Activated T-helper 2 cell treated with anti-CD3 and anti-CD28 coated beads, Interferon-gamma antibody, Interleukin-2, Interleukin-4, amounts not matched to agents 10 μg/mL and 5 μg/mL and 100 μg/mL, durations not matched to agents 14 hours and 24 hours and 36 hours (primary cell): ENCODE results near the gene MAP9. TPM values are rescaled to one million over a fixed set of nuclear protein-coding genes. Genes with fewer than 3 reads are reported as not detected.

Source experiments
- DNase-seq: peaks from one replicate; pipeline ENCODE4 v3.0.0; 2021; ENCODE audit warnings: low spot score
- H3K27ac Mint-ChIP-seq: one replicate; pipeline ENCODE4 v1.8.0; 2021; ENCODE audit warnings: mixed read lengths
- H3K27me3 Mint-ChIP-seq: one replicate; pipeline ENCODE4 v1.8.0; 2021; ENCODE audit warnings: low read depth, mixed read lengths
- H3K36me3 Mint-ChIP-seq: one replicate; pipeline ENCODE4 v1.8.0; 2021; ENCODE audit warnings: low read depth, mixed read lengths
- H3K4me1 Mint-ChIP-seq: one replicate; pipeline ENCODE4 v1.8.0; 2021; ENCODE audit warnings: low read depth, mixed read lengths
- H3K4me3 Mint-ChIP-seq: one replicate; pipeline ENCODE4 v1.8.0; 2021; ENCODE audit warnings: low read depth, mild to moderate bottlenecking, moderate library complexity, mixed read lengths
- H3K9me3 Mint-ChIP-seq: one replicate; pipeline ENCODE4 v1.8.0; 2021; ENCODE audit warnings: mixed read lengths
- intact Hi-C: fragments of 100-400 bp; cut with micrococcal nuclease; formaldehyde crosslinking; loops from one replicate; pipeline ENCODE4 v1.15.1; 2023
- total RNA-seq: library from RNA; stranded (reverse); gene quantifications from 2 replicates; pipeline ENCODE4 v1.2.3, GENCODE V29; 2022

Gene MAP9
- total RNA-seq, 1 donor from 2014 or later: 5.8 TPM

DNA sequence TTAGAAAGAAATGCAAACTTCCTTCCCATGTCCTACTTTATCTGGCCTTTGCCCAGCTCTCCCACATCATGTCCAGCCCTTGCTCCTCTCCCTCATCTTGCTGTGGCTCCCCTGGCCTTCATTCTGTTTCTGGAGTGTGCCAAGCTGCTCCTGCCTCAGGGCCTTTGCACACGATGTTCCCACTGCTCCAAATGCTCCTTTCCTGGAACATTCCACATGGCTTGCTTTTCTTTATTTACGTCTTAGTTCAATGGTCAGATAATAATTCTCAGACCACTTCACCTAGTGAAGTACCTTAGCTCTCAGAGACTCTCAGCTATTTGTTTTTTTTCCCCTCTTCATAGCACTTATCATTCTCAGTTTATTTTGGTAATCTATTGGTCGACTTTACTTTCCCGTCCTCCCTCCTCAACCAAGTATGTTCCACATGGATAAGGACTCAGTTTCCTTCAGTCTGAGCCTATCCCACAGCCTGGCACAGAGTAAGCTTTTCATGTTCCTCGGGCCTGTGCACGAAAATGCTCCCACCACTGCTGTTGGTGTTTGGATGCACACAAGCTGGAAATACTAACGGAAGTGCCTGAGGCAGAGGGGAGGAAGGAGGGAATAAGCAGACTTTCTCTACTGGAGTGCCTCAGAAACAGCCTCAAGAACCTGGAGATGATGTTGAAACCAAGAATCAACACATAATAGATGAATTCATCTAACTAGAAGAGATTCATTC, 23.4 kb upstream of the MAP9 start:
- intact Hi-C loops: no loop called here
- H3K4me3 Mint-ChIP-seq: no peak overlapping the region
- H3K9me3 Mint-ChIP-seq: no peaks in the 10 kb centered on the region
- no peak overlapping the region for H3K27ac Mint-ChIP-seq
- H3K27me3 Mint-ChIP-seq: no peaks in the 10 kb centered on the region
- no peaks in the 10 kb centered on the region for H3K36me3 Mint-ChIP-seq
- no peaks in the 10 kb centered on the region for H3K4me1 Mint-ChIP-seq
- DNase-seq: no peak

DNA sequence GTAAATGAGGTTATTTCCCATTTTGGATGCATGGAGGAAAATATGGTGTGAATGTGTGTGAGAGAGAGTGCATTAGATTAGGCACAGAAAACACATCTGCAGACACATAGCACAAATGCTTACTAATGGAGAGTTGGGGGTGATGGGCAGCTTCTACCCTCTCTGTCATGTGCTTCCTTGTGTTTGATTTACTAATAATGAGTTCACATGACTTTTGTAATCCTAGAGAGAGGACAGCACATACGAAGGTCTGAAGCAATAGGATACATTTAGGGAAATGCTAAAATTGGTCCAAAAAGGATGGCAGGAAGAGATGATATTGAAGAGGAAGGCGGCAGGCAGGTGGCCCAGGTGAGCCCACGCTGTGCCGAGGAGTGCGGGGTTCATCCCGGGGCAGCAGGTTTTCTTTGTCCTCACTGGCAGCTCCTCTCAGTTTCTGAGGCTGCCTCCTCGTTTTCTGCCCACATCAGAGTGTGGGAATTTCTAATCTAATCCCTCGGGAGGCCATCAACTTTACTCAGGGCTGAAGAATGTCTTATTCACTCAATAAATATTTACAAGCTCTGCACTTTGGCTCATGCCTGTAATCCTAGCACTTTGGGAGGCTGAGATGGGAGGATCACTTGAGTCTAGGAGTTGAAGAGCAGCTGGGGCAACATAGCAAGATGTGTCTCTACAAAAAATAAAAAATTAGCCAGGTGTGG, 15.9 kb upstream of the MAP9 start:
- no peak overlapping the region for H3K27ac Mint-ChIP-seq
- no peak overlapping the region for H3K4me3 Mint-ChIP-seq
- no peaks in the 10 kb centered on the region for H3K36me3 Mint-ChIP-seq
- H3K4me1 Mint-ChIP-seq: no peaks in the 10 kb centered on the region
- H3K27me3 Mint-ChIP-seq: no peaks in the 10 kb centered on the region
- H3K9me3 Mint-ChIP-seq: no peaks in the 10 kb centered on the region
- intact Hi-C loops: no loop called here
- no peak for DNase-seq

DNA sequence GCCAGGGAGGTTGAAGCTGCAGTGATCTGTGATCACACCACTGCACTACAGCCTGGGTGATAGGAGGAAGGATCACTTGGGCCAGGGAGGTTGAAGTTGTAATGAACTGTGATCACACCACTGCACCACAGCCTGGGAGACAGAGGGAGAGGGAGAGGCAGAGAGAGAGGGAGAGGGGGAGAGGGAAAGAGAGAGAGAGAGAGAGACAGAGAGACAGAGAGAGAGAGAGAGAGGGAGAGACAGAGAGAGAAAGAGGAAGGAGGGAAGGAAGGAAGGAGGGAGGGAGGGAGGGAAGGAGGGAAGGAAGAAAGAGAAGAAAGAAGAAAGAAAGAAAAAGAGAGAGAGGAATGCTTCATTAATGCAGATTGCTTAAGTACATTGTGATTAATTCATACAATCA, 15.2 kb upstream of the MAP9 start:
- intact Hi-C loops: no loop called here

DNA sequence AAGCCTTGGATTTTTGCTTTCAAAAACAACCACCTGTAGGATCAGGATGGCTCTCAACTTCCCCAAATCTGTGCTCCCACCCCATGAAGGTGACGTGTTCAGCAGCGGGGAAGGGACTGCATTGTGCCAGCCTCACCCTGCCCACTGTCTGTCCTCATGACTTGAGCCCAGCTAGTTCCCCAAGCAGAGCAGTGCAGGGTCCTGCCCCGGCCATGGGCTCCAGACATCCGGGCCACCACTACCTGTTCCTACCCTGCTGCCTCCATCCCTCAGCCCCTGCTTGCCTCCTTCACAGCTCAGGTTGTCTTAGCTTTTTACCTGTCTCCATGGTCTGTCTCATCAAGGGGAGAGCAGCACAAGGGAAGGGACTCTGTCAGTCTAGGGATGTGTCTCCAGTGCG, 11.4 kb upstream of the MAP9 start:
- Mint-ChIP-seq H3K36me3 (no peaks in the 10 kb centered on the region), H3K4me1 (no peaks in the 10 kb centered on the region), H3K9me3 (no peaks in the 10 kb centered on the region), H3K27me3 (no peaks in the 10 kb centered on the region), H3K27ac (no peak overlapping the region), H3K4me3 (no peak overlapping the region)
- no peak for DNase-seq
- intact Hi-C loops: no loop called here

More for the DNA sequence above, 15.2 kb upstream of the MAP9 start:
- no peaks in the 10 kb centered on the region for H3K36me3 Mint-ChIP-seq
- no peak overlapping the region for H3K27ac Mint-ChIP-seq
- H3K9me3 Mint-ChIP-seq: no peaks in the 10 kb centered on the region
- no peak overlapping the region for H3K4me3 Mint-ChIP-seq
- no peak for DNase-seq
- H3K27me3 Mint-ChIP-seq: no peaks in the 10 kb centered on the region
- no peaks in the 10 kb centered on the region for H3K4me1 Mint-ChIP-seq

DNA sequence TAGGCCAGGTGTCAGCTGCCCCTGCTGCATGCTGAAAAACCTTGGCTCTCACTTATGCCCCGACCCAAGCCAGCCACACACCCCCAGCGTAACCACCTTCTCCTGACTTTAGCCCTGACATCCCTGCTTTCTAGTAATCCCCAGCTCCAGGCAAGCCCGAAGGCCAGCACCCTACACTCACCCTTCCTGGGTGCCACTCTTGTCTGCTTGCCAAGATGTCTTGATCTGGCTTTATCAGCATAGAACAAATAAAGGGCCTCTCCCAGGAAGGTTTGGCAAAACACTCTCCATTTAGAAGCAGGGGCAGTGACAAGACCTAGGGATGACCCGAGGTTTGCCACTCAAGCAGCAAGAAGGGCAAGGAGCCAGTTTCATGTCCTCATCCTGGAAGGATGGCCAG, 6.8 kb upstream of the MAP9 start:
- intact Hi-C loops: no loop called here

DNA sequence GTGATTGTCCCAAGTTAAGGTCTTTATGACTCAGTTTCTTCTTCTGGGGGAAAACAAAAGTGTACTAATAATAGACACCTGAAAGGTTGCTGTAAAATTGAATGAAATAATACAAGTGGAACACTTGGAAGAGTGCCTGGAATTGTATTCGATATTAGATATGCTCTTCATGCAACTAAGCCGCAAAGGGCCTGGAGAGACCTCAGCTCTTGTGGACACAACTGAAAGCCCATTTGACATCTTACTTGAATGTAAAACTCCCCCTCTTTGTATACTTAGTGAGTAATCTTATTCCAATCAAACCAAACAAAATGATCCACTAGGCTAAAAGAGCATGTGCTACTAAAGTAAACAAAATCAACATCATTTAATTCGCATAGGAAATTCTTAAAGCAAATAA, 511 bp upstream of the MAP9 start:
- intact Hi-C loops: loop anchor here (2.0 to 10.0 kb wide), 4 partner anchors 134 to 1012 kb away; partner anchors contain the start of gene GUCY1A1
- no peak overlapping the region for H3K27ac Mint-ChIP-seq
- no peak for DNase-seq
- H3K27me3 Mint-ChIP-seq: peaks cover 7% of the 10 kb centered on the region
- peaks cover 15% of the 10 kb centered on the region for H3K4me1 Mint-ChIP-seq
- H3K9me3 Mint-ChIP-seq: no peaks in the 10 kb centered on the region
- no peaks in the 10 kb centered on the region for H3K36me3 Mint-ChIP-seq
- H3K4me3 Mint-ChIP-seq: peak overlapping the region; percentile 87

More for the DNA sequence above, 6.8 kb upstream of the MAP9 start:
- DNase-seq: no peak
- no peaks in the 10 kb centered on the region for H3K36me3 Mint-ChIP-seq
- H3K4me1 Mint-ChIP-seq: no peaks in the 10 kb centered on the region
- H3K9me3 Mint-ChIP-seq: no peaks in the 10 kb centered on the region
- peaks cover 4% of the 10 kb centered on the region for H3K27me3 Mint-ChIP-seq
- H3K27ac Mint-ChIP-seq: no peak overlapping the region
- H3K4me3 Mint-ChIP-seq: no peak overlapping the region

DNA sequence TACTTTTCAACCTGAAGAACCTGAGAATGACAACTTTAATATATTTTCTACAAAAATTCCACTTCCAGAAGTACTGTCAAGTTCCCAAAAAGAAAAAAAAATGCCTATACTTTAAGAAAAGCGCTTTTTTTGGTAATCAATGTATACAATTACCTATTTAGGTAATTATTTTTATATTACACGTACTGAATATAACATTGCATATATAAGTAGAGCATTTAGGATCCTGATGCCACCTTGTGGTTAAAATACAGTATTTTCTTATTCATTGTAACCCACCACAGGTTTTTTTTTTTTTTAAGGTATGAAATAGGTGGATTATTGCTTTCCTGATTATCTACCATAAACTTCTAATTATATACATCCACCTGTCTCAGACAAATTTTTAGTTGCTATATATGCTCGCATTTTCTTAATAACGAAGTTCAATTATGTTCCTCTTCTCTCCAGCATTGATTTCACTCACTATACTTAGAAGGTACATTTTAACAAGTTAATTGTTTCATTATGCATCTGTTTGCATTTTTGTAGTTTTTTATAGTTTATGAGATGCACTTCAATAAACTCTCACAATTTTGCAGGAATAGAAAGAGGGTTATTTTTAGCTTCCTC, 5.2 kb downstream of the MAP9 start:
- H3K4me1 Mint-ChIP-seq: peaks cover 13% of the 10 kb centered on the region
- DNase-seq: no peak

DNA sequence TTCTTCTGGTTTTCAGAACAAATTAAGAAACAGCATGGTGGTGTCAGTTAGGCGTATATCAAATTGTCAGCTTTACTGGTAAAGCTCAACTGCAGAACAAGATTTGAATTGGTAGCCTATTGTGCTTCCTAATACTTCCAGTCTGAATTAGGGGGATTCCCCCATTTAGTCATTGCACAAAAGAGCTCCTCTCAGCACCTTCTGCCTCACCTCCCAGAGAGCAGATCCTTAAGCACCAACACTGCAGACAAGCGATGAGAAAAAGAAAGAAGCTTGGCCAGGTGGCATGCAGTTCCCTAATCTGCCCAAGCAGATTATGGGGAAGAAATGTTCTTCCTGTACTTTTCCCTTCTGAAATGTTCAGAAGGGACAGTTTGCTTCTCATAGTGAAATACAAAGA, 9.2 kb downstream of the MAP9 start:
- Mint-ChIP-seq H3K27me3 (no peaks in the 10 kb centered on the region), H3K36me3 (no peaks in the 10 kb centered on the region), H3K4me3 (no peak overlapping the region), H3K9me3 (no peaks in the 10 kb centered on the region), H3K27ac (no peak overlapping the region), H3K4me1 (peaks cover 2% of the 10 kb centered on the region)
- intact Hi-C loops: no loop called here
- DNase-seq: no peak

More for the DNA sequence above, 5.2 kb downstream of the MAP9 start:
- H3K4me3 Mint-ChIP-seq: no peak overlapping the region
- intact Hi-C loops: loop anchor here (1.0 to 10.0 kb wide), 4 partner anchors 293 to 1007 kb away; partner anchors contain the start of gene GUCY1A1
- H3K36me3 Mint-ChIP-seq: no peaks in the 10 kb centered on the region
- no peak overlapping the region for H3K27ac Mint-ChIP-seq
- no peaks in the 10 kb centered on the region for H3K9me3 Mint-ChIP-seq
- H3K27me3 Mint-ChIP-seq: no peaks in the 10 kb centered on the region

DNA sequence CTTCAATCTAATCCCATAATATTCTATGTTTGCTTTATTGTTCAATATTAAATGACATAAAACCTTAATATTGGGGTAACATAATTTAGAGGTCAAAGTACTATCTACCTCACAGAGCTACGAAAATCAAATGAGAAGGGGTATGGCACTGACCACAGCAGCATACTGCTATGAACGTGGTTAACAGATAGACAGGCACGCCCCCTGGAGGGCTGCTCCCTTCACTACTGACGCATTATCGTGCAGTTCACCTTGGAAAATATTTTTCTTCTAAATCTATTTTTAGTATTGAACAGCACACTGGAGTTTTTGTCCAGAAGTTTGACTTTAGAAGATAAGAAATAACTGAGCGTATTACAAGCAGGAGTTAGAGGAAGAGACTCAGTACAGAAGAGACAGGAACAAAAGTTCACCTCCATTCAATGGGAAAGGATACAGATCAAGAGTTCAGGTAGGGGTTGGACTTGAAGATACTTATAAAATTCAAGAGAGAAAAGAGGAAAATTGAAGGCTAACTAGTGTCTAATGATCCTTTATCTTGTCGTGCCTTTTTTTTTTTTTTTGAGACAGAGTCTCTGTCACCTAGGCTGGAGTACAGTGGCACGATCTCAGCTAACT, 22.7 kb downstream of the MAP9 start:
- Mint-ChIP-seq H3K4me3 (no peak overlapping the region), H3K9me3 (no peaks in the 10 kb centered on the region), H3K27ac (no peak overlapping the region), H3K4me1 (no peaks in the 10 kb centered on the region), H3K27me3 (no peaks in the 10 kb centered on the region), H3K36me3 (no peaks in the 10 kb centered on the region)
- no peak for DNase-seq
- intact Hi-C loops: loop anchor here (5.0 kb wide), 1 partner anchor 547 kb away; no protein-coding TSS in a partner anchor

DNA sequence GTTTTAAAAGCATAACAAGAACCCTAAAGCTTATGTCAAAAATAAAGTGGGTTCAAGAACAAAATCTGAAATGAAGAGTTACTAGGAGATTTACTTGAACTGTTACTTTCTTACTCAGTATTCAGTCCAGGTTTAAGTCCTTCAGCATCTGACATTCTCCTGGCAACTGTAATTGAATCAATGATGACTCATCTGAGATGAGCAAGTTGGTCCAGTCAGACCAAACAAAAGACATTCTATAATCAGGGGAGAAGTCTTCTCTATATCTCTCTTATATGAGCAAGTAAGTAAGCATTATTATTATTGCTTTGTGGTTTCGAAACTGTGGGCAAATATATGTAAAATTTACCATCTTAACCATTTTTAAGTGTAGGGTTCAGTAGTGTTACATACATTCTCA, 34.6 kb downstream of the MAP9 start:
- Mint-ChIP-seq H3K36me3 (no peaks in the 10 kb centered on the region), H3K4me1 (no peaks in the 10 kb centered on the region), H3K27me3 (no peaks in the 10 kb centered on the region), H3K9me3 (no peaks in the 10 kb centered on the region), H3K27ac (no peak overlapping the region), H3K4me3 (no peak overlapping the region)
- intact Hi-C loops: no loop called here
- no peak for DNase-seq

DNA sequence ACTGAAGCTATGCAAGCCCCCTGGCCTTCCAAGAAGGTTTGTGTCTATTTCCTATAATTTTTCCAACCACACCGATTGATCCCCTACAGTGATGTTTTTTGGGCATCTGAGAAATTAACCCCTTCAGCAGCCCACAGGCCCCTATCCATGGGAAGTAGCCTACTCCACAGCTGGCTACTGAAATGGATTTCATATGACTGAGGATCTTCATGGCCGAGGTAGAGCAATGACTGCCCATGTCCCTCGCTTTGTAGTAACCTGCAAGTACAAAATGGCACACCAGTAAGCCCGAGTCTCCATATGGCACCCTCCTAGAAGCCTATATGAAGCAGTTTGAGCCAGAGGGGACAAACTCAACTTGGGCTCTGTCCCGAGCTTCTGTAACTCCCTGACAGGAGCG, 36.8 kb downstream of the MAP9 start:
- H3K36me3 Mint-ChIP-seq: no peaks in the 10 kb centered on the region
- intact Hi-C loops: no loop called here
- no peak for DNase-seq
- no peak overlapping the region for H3K27ac Mint-ChIP-seq
- peaks cover 2% of the 10 kb centered on the region for H3K27me3 Mint-ChIP-seq
- no peaks in the 10 kb centered on the region for H3K9me3 Mint-ChIP-seq
- H3K4me1 Mint-ChIP-seq: no peaks in the 10 kb centered on the region
- H3K4me3 Mint-ChIP-seq: no peak overlapping the region

DNA sequence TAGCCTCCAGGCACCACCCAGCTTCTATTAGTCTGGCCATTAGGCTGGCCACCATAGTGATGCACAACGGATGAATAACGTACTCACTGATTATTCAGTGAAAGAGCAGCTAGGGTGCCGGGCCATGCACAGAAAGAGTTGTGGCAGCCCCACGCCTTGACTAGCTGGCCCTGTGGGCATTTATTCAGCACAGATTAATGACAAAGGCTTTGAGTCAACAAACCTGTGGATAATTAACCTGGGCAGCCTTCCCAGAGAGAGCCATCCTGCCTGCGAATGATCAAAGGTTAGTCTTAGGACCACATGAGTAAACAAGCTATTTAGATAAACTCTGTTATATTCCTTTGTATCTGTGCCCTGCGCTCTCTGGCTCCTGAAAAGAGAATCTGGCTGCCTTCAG, 37.2 kb downstream of the MAP9 start:
- intact Hi-C loops: no loop called here
- H3K36me3 Mint-ChIP-seq: no peaks in the 10 kb centered on the region
- DNase-seq: no peak
- H3K27ac Mint-ChIP-seq: no peak overlapping the region
- H3K4me3 Mint-ChIP-seq: no peak overlapping the region
- H3K4me1 Mint-ChIP-seq: no peaks in the 10 kb centered on the region
- no peaks in the 10 kb centered on the region for H3K9me3 Mint-ChIP-seq
- peaks cover 3% of the 10 kb centered on the region for H3K27me3 Mint-ChIP-seq

DNA sequence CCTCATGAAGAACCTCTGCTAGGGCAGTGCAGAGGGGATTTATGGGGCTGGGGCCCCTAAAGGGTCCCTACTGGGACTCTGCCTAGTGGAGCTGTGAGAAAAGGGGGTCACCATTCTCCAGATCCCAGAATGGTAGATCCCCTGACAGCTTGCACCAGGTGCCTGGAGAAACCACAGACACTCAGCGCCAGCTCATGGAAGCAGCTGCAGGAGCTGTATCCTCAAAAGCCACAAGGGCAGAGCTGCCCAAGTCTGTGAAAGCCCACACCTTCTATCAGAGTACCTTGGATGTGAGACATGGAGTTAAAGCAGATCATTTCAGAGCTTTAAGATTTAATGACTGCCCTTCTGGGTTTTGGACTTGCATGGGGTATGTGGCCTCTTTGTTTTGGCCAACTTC, 38.6 kb downstream of the MAP9 start:
- Mint-ChIP-seq H3K36me3 (no peaks in the 10 kb centered on the region), H3K27me3 (peaks cover 3% of the 10 kb centered on the region), H3K4me1 (no peaks in the 10 kb centered on the region), H3K9me3 (no peaks in the 10 kb centered on the region), H3K4me3 (no peak overlapping the region), H3K27ac (no peak overlapping the region)
- intact Hi-C loops: no loop called here
- DNase-seq: no peak
